Epidermal melanocyte (primary cell): Measurements from ENCODE around the gene ABCC3.

Experiments
- DNase-seq: peaks from one replicate; pipeline ENCODE4 v3.0.0; 2011; ENCODE audit warnings: low spot score; ENCODE audit not compliant: insufficient read length

Gene ABCC3

DNA sequence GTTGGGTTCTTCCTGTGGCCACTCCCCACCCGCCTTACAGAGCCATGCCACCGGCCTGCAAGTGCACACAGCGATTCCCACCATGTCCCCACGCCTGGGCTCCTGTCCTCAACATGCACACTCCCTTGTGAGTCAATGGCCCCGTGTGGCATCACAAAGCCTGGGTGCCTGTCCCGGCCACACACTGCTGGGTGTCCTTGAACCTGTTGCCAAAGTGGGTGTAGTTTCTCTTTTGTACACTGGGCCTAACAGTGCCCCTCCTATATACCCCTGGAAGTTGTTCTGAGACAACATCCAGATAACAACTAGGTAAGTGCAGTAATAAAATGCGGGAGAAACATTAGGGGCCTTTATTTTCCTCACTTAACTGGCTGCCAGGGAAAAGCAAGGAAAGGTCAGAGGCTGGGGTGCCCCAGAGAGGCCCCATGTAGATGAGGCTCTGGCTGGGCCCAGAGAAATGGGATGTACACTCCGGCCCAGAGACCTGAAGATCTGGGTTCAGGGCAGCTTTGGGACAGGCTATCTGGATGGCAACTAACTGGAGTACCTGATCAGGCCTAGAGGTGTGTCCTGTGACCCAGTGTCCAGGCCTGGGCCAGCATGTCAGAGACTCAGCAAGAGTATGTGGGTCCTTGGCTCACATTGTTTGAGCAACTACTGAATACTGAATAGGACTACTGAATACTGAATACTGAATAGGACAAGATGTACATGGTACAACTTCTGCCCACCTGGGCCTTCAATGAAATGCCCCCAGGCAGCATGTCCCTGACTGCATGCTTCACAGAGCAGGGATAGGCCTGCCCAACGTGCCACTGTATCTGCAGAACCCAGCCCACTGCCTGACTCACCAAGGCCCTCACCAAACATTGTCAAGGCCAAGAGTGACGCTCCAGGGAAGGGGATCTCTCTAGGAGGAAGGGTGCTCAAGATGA lies 8.3 kb downstream of the ABCC3 start:
- DNase-seq, result no peak

DNA sequence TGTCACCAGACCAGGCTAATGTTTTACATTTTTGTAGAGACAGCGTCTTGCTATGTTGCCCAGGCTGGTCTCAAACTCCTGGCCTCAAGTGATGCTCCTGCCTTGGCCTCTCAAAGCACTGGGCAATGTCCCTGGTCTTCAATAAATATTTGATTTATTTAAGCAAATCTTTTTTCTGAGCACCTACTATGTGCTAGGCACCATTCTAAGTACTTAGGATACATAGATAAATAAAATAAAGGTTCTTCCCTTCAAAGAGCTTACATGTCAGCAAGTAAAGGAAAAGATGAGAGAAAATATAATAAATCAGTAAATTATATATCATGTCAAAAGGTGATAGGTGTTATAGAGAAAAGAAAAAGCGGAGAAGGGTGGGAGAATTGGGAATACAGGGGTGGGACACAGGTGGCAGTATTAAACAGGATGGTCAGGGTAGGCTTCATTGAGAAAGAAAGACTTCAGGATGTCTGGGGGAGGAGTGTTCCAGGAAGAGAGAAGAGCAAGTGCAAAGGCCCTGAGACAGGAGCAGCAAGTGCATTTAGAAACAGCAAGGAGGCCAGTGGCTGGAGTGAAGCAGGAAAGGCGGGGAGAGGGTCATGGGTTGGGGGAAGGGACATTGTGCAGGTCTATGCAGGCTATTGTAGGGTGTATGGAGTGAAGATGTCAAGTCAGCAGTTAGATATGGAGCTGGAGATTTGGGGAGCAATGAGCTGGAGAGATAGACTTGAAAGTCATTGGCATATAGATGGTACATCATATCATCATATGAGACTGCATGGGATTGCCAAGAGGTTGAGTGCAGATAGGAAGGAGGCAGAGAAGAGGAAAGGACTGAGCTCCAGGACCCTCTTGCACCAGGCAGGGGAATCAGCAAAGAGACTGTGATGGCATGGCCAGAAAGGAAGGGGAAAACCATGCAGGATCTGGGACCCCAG lies 11.3 kb downstream of the ABCC3 start:
- no peak for DNase-seq

DNA sequence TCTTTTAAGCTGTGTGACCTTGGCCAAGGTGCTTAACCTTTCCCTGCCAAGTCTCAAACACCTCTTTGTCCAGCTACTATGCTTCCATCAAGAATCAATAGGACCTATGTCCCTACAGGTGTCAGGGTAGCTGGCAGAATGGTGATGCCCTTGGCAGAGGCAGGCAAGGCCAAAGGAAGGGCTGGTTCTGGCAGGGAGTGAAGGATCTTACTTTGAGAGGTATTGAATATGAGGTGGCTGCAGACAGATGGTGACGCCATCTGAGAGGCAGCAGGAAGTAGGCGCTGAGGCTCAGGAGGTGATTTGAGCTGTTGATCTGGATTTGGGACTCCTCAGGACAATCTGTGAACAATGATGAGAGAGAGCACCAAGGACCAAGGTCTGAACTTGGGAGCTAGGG lies 12.5 kb downstream of the ABCC3 start:
- no peak for DNase-seq

DNA sequence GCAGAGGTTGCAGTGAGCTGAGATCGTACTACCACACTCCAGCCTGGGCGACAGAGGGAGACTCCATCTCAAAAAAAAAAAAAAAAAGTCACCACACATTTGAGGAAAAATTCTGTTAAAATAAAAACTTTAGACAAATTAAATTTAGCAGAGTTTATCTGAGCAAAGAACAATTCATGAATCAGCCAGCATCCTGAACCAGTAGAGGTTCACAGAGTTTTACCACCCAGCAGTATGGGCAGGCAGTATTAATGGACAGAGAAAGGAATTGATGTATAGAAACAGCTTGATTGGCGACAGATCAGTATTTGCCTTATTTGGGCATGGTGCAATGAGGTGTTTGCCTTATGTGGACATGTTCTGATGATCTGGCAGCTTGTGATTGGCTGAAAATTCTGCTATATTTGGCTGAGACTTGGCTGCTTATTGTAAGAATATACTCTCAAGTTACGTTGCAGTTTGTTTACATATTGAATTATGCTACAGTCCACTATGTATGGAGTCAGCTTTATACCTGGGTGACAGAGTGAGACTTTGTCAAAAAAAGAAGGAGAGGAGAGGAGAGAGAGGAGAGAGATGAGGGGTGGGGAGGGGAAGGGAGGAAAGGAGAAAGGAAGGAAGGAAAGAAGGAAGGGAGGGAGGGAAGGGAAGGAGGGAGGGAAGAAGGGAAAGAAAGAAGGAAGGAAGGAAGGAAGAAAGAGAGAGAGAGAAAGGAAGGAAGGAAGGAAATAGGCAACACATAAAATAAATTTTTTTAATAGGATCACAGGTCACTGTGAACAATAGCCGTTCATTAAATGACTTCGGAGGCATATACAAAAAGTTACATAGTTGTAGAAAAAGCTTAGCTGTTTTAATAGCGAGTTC lies 14.6 kb downstream of the ABCC3 start:
- no peak for DNase-seq

DNA sequence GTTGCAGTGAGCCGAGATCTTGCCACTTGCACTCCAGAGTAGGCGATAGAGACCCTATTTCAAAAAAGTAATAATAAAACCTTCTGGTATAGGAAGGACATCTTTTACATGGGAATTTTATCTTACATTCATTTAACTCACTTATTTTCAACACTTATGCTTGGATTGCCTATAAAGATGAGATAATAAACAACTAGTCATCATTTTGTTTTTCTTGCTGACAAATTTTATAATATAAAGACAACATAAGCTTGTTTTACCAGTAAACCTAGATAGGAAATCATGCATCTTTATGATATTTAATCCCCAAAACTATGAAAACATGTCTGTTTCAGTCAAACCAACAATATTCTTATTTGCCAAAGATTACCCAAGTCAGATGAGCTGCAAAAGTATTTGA lies 17.0 kb downstream of the ABCC3 start:
- no peak for DNase-seq

DNA sequence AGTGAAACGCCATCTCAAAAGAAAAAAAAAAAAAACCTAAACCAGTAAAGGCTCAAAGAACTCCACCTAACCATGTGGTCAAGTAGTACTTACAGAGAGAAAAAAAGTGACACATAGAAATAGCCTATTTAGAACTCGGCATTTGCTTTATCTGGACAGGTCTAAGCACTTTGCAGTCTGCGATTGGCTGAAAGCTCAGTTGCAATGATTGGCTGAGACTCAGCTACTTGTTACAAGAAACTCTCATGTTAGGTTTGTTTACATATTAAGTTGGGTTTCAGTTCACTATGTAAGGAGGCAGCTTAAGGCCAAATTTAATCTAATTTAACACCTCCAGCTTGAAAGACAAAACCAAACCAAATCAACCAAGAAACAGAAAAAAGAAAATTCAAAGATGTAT lies 19.1 kb downstream of the ABCC3 start:
- DNase-seq, result no peak

DNA sequence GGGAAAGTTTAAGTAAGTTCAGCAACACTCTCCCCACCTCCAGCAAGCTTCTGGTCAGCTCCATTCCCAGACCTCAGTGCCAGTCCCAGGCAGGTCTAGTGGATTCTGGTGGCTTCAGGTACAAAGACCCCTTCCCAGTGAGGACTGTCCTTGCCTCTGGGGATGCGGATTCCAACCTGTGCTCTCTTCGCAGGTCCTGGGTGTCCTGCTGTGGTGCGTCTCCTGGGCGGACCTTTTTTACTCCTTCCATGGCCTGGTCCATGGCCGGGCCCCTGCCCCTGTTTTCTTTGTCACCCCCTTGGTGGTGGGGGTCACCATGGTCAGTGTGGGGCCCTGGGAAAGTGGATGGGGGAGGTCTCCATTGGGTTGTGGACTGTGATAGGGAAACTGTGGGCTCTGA lies 21.8 kb downstream of the ABCC3 start:
- no peak for DNase-seq

DNA sequence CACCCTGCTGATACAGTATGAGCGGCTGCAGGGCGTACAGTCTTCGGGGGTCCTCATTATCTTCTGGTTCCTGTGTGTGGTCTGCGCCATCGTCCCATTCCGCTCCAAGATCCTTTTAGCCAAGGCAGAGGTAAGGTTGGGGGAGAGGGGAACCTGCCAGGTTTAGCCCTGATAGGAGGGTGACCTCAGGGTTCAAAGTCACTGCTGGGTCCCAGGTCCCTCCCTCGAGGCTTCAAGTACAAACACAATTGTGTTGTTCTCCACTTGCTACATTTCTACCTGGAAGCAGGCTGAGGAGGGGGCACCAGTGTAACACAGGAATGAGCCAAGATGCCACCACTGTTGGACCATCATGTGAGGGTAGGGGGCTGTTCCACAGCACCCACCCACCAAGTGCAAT lies 22.4 kb downstream of the ABCC3 start:
- no peak for DNase-seq

DNA sequence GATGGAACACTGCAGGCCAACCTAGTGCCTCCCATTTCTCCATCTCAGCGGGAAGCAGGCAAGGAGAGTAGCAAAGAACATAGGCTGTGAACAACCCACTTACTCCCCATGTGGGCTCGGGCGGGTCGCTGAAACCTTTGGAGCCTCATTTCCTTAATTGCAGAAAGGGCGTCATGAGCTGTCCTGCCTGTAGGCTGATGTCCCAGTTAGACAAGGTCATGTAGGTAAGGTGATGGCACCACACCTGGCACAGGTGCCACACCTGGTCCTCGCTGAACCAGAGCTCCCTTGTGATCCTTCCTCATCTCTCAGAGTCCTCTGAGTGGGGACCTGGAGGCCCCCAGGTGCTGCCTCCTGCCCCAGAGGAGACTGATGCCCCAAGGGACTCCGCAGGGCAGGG lies 22.9 kb downstream of the ABCC3 start:
- DNase-seq, result no peak

DNA sequence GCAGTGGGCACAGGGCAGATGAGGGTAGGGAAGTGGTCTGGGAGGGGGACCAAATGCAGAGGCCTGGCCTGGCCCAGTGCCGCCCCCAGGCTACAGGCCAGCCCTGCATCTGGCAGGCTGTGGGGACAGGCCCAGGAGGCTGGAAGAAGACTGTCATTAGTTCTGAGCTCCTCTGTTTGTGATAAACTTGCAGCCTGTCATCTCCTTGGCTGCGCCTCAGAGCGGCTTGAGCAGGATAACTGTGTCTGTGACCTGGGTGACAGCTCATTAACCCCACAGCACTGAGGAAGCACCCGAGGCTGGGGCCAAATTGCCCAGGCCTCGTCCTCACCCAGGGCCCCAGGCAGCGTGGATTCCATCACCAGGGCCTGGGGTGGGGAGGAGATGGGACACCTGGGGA lies 23.9 kb downstream of the ABCC3 start:
- no peak for DNase-seq

DNA sequence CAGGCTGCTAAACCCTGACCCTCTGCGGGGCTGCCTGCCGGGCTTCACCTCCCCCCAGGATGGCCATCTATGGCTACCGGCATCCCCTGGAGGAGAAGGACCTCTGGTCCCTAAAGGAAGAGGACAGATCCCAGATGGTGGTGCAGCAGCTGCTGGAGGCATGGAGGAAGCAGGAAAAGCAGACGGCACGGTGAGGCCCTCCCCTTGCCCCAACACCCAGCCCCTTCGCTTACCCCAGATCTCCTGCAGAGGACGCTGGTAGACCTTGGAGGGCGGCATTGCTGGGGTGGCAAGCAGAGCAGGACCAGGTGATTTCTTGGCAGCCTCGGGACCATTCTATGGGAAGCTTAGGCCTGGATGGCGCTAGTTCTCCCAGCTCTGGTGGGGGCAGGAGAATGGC lies 24.5 kb downstream of the ABCC3 start:
- DNase-seq, result no peak

DNA sequence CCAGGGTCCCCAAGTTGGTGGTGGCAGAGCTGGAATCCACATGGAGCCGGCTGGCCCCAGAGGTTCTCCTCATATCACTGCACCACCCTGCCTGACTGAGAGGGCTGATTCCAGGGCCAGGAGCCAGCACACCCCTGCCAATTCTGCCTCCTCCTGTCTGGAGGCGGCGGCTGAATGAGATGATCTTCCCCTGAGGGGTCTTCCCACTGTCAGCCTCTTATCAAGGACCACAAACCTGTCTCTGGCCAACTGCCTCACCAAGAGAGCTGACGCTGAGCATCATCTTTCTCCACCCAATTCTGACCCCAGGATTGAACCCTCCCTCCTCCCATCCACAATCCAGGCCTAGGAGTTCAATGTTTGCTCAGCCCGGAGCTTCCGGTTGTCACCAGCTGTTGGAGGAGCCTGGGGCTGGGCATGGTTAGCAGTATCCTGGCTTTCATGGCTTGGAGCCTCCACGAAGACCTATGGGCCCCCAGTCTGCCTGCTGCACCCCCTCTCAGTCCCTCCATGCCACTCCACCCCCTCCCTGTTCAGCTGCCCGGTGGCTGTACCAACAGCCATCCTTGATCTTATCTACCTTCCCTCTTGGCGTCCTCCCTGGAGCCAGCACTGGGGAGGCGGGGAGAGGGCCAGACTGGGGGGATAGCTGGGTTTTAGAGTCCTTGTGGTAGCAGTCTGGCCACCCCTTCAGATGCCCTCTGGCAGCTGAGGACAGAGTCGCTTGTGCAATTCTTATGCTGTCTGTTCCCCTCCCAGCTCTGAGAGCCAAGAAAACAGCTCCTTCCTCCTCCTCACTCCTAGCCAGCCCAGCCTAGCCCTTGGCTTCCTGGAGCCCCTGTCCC lies 25.6 kb downstream of the ABCC3 start:
- DNase-seq, result no peak

DNA sequence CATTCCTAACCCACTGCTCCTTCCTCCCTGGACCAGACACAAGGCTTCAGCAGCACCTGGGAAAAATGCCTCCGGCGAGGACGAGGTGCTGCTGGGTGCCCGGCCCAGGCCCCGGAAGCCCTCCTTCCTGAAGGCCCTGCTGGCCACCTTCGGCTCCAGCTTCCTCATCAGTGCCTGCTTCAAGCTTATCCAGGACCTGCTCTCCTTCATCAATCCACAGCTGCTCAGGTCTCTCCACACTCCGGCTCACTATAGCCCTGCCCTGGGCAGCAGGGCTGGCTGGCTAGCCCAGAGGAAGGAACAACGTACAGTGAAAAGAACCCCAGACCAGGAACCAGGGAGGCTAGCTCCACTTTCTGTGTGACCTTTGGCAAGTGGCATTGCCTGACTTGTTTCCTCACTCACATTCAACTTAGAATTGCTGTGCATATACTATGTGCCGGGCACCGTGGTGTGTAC lies 26.2 kb downstream of the ABCC3 start:
- DNase-seq, result no peak

DNA sequence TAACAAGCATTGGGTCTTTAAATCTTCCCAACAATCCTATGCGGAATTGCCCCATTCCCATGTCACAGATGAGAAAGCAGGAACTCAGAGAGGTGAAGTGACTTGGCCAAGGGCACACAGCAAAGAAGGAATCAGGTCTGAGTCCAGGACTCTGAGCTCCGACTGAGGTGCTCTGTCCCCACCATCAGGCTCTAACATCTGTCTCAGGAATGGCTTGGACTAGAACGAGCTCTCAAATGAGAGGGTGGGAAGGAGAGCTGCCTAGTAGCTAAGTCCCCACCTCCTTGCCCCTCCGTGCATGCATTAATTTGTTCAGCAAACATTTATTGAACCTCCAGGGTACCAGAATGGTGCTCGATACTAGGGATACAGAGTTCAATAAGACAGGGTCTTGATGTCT lies 26.7 kb downstream of the ABCC3 start:
- no peak for DNase-seq

DNA sequence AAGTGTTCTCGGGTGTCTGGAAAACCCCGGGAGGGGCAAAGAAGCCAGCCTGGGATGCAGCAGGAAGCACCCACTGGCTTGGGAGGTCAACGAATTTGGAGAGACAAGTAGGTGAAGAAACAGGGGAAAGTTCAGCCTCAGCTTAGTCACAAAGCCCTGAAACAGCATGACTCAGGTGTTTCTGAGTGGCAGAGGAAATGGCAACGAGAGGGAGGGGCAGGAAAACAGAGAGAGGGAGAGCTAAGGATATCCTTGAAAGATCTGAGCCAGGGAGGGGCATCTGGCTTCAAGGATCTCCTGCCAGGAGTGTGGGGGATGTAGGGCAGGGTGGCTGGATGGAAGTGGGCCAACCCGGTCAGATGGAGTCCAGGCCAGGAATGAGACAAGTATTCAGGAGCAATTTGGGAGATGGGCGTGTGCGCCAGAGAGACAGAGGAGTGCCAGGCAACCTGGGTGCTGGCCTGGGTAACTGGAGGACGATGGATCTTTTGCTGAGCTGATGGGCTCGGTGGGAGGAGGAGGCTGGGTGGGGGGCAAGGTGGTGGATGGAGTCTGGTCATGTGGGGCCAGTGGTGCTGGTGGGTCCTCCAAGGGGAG lies 27.2 kb downstream of the ABCC3 start:
- DNase-seq, result peak; percentile 65

DNA sequence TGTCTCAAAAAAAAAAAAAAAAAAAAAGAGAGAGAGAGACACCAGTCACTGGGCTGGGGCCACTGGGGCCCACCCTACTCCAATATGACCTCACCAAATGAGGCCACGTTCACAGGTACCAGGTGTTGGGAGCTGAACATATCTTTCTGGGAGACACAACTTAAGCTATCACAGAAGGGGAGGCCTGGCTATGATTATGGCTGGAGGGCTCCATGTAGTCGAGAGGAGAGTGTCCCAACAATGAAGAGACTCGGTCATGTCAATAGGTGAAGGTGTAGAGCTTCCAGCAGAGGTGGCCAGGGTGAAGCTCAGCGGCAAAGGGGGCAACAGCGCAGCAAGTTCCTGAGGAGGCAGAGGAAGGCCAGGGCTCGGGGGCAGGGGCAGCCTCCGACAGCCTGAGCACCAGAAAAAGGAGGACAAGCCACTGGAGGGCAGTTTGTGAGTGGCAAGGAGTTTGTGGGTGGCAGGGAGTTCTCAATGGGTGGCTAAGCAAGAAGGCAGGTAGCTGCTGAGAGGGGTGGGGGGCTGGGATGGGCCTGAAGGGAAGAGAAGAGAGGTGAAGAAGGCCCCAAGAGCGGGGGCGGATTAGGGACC lies 28.0 kb downstream of the ABCC3 start:
- no peak for DNase-seq

DNA sequence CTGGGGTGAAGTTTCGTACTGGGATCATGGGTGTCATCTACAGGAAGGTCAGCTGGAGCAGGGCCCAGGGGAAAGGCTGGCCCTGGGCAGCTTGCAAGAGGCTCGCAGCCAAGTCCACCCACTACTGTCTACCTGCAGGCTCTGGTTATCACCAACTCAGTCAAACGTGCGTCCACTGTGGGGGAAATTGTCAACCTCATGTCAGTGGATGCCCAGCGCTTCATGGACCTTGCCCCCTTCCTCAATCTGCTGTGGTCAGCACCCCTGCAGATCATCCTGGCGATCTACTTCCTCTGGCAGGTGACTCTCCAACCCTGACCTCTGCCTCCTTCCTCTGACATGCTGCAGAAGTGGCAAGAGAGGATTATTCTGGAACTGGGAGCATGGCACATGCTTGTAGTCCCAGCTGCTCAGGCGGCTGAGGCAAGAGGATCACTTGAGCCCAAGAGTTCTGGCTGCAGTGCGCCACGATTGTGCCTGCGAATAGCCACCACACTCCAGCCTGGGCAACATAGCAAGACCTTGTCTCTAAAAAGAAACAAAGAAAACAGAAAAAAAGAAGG lies 29.2 kb downstream of the ABCC3 start:
- DNase-seq, result no peak

DNA sequence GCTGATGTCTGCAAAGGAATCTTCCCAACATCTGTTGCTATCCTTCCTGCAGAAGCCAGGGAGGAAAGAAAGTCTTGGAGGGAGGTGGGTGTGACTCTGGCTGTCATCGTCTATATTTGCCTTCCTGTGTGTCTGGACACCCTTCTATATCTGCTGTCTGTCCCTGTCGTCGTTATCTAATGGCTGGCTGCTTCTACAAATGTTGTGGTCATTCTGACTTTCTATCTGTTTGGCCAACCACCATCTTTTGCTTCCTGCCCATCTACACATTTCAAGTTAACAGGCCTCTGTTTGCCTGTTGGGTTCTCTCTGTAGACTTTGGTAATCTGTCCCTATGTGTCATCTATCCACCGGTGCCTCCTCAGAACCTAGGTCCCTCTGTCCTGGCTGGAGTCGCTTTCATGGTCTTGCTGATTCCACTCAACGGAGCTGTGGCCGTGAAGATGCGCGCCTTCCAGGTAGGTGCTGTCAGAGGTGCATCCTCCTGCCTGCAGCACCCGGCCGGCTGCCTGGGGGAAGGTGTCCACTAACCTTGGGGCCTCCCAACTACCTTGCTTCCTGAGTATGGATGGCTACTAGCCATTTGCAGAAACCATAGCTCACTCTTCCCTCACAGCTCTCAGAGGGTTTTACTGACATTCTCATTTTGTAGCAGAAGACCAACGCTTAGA lies 30.2 kb downstream of the ABCC3 start:
- no peak for DNase-seq

DNA sequence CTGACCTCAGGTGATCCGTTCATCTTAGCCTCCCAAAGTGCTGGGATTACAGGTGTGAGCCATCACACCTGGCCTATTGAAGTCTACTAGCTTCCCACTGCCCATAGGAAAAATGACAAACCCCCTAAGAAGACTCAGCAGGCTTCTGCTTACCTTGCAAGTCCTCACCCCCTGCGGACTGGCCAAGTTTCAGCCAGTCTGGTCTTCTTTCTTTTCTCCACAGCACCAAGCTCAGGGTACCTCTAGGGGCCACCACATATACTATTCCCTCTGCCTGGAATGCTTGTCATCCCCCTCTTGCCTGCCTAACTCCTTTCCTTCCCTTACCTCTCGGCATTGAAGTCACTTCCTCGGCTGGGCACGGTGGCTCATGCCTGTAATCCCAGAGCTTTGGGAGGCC lies 31.2 kb downstream of the ABCC3 start:
- no peak for DNase-seq
